Mammary epithelial cell (primary cell): Measurements from ENCODE around the gene ZNF385A.

Experiments
- CTCF ChIP-seq, 2 donors: IDR thresholded peaks in 1 of 2; conservative IDR thresholded peaks in 1 of 2; 2 replicates each; pipeline ENCODE4 v1.5.1; 2011 to 2012; ENCODE audit warnings: inconsistent platforms in 2 of 2, low read length in 2 of 2, mild to moderate bottlenecking in 2 of 2, control low read depth in 1 of 2, low read depth in 1 of 2; ENCODE audit not compliant: insufficient read depth in 1 of 2; ENCODE audit errors: extremely low read depth in 1 of 2
- EZH2 ChIP-seq: IDR thresholded peaks from 2 replicates; pipeline ENCODE4 v1.6.1; 2012; ENCODE audit warnings: low read length, inconsistent platforms, borderline replicate concordance

GRCh38 chr12:54398218-54398617, 13.7 kb upstream of the ZNF385A start:
- TF ChIP-seq CTCF (conservative IDR thresholded peaks at IDR 0.05 in 1 of 2, IDR thresholded peaks at IDR 0.05 in 1 of 2; ENCODE audit: extremely low read depth in 1 of 2, insufficient read depth in 1 of 2, low read depth in 1 of 2, low read length in 2 of 2) (no peak), EZH2 (no peak)
